ENCODE measurements around the gene CBX8.

Gene CBX8

DNA sequence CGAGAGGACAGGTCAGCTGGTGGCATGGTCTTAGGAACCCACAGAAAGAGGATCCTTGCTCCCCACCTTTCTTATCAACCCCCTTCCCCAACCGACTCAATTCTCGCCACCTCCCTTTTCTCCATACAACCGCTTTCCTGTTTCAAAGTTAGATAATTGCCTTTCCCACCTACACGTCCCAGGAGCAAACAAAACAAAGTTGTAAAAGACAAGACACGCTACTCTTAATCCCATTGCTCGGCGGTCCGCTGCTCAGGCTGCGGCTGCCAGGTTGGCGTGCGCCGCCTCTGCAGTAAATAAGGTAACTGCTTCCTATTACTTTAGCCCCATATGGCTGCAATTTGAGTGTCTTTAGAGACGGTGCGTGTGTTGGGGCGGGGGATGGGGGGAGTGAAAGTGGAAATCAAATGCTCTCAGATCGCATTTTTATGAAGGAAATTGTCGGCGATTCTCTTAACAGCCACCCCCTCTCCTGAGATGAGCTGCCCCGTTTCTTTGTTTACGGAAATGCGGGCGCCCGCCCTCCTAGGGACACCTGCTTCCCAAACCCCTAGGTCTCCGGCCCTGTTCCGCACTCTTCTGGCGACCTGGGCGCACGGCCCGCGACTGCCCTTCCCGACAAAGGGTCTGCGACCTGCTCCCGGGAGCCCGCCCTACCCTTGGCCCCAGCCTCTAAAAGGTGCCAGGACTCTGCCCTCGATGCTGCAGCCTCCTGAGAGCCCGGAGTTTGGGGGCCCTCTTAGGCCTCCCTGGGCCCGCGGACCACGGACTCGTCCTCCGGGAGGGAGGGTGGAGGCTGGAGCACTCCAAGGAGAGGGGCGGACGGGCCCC lies 3.7 kb upstream of the CBX8 start:
- peaks cover 8% of the 10 kb centered on the region for H3K9me3 ChIP-seq (ENCODE audit: control insufficient read depth, low read length)
- no peak overlapping the region for H3K27ac ChIP-seq (ENCODE audit: low read length, poor library complexity, severe bottlenecking)
- H3K9ac ChIP-seq (ENCODE audit: low read length) = no peak overlapping the region
- H2BK12ac ChIP-seq (ENCODE audit: low read length in 2 of 2) = no peak overlapping the region
- no peak overlapping the region for H3K18ac ChIP-seq (ENCODE audit: low read depth in 1 of 2, low read length in 2 of 2)
- H3K4ac ChIP-seq (ENCODE audit: low read depth in 1 of 2, low read length in 2 of 2) = no peak overlapping the region
- no peak overlapping the region for H3K23ac ChIP-seq (ENCODE audit: low read length in 2 of 2)
- no peak overlapping the region for H2BK15ac ChIP-seq (ENCODE audit: low read depth, poor library complexity, severe bottlenecking)
- H3K14ac ChIP-seq (ENCODE audit: low read length in 2 of 2) = no peak overlapping the region
- H2AFZ ChIP-seq (ENCODE audit: low read depth, low read length) = no peak overlapping the region
- peaks cover 0 to 3% of the 10 kb centered on the region in 2 experiments for H3K36me3 ChIP-seq (ENCODE audit: control insufficient read depth in 1 of 2, insufficient read depth in 2 of 2, low read depth in 1 of 2, low read length in 2 of 2)
- H3K4me2 ChIP-seq (ENCODE audit: low read length, poor library complexity, severe bottlenecking) = peak overlapping the region; percentile 54
- peaks cover 45% of the 10 kb centered on the region for H3K4me1 ChIP-seq (ENCODE audit: control insufficient read depth, insufficient read depth, low read depth, low read length)
- H3K27me3 ChIP-seq (ENCODE audit: control insufficient read depth in 1 of 2, insufficient read depth in 1 of 2, low read length in 2 of 2) = peaks cover 76 to 79% of the 10 kb centered on the region in 2 experiments
- H4K8ac ChIP-seq (ENCODE audit: low read length) = no peak overlapping the region
- no peaks in the 10 kb centered on the region for H3K79me1 ChIP-seq (replicated peaks; ENCODE audit: low read length, poor library complexity, severe bottlenecking)
- WGBS = 1% methylated on average over 41 of the region's 44 CpGs
- H2AK5ac ChIP-seq (ENCODE audit: low read length, severe bottlenecking) = no peak overlapping the region
- H4K91ac ChIP-seq (ENCODE audit: low read length) = no peak overlapping the region
- DNase-seq = peak; percentile 62
- H2BK5ac ChIP-seq (ENCODE audit: low read depth, low read length, poor library complexity, severe bottlenecking) = no peak overlapping the region
- peak overlapping the region; percentile 64 for H2BK120ac ChIP-seq (ENCODE audit: low read depth, low read length)
- peak overlapping the region in 1 of 2 experiments; percentile 8 for H3K4me3 ChIP-seq (ENCODE audit: insufficient read depth in 1 of 2, low read depth in 1 of 2, low read length in 2 of 2)

DNA sequence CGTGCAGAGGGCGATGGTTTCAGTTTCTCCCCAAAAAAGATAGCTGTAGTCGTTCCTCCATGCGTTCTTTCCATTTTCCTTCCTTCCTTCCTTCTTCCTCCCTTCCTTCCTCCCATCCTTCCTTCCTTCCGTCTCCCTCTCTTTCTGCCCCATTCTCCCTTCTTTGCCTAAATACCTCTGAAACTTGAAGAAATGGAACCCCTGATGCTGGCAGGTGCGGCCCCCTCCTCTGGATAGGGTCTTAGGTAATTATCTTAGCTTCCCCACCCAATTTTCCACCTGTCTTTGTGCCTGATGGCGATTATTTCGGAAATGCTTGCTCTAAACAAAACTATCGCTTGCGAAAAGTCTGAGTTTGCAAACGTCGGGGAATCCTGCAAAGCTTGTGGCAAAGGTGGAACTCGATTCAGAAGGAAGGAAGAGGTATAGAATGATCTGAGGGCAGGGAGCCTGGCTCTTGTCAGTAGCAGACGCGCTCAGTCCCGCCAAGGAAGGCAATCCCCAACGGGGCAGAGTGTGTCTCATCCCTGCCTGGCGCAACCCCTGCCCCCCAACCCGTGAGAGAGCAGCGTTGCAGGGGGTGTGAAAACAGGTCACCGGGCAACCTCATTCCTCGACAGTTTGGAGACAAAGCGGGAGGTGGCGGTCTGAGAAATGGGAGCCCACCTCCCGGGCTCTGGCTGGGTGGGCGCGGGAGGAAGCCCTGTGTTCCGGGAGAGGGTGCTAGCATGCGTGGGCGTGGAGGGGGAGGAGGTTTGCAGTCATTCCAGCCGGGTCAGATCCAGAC lies 2.9 kb upstream of the CBX8 start:
- Histone ChIP-seq H4K91ac (ENCODE audit: low read length) (no peak overlapping the region), H2AFZ (ENCODE audit: low read depth, low read length) (no peak overlapping the region), H3K18ac (ENCODE audit: low read depth in 1 of 2, low read length in 2 of 2) (no peak overlapping the region), H2BK15ac (ENCODE audit: low read depth, poor library complexity, severe bottlenecking) (no peak overlapping the region), H3K4me3 (ENCODE audit: insufficient read depth in 1 of 2, low read depth in 1 of 2, low read length in 2 of 2) (no peak overlapping the region), H2BK12ac (ENCODE audit: low read length in 2 of 2) (no peak overlapping the region), H2BK120ac (ENCODE audit: low read depth, low read length) (no peak overlapping the region), H3K23ac (ENCODE audit: low read length in 2 of 2) (peak overlapping the region in 1 of 2 experiments; percentile 54), H3K36me3 (ENCODE audit: control insufficient read depth in 1 of 2, insufficient read depth in 2 of 2, low read depth in 1 of 2, low read length in 2 of 2) (peaks cover 0 to 11% of the 10 kb centered on the region in 2 experiments), H3K4ac (ENCODE audit: low read depth in 1 of 2, low read length in 2 of 2) (no peak overlapping the region), H3K27me3 (ENCODE audit: control insufficient read depth in 1 of 2, insufficient read depth in 1 of 2, low read length in 2 of 2) (peaks cover 67 to 71% of the 10 kb centered on the region in 2 experiments), H2AK5ac (ENCODE audit: low read length, severe bottlenecking) (no peak overlapping the region), H3K79me1 (replicated peaks; ENCODE audit: low read length, poor library complexity, severe bottlenecking) (peaks cover 6% of the 10 kb centered on the region), H3K27ac (ENCODE audit: low read length, poor library complexity, severe bottlenecking) (no peak overlapping the region), H3K4me1 (ENCODE audit: control insufficient read depth, insufficient read depth, low read depth, low read length) (peaks cover 50% of the 10 kb centered on the region), H3K9ac (ENCODE audit: low read length) (no peak overlapping the region), H2BK5ac (ENCODE audit: low read depth, low read length, poor library complexity, severe bottlenecking) (no peak overlapping the region), H3K9me3 (ENCODE audit: control insufficient read depth, low read length) (peaks cover 8% of the 10 kb centered on the region), H3K4me2 (ENCODE audit: low read length, poor library complexity, severe bottlenecking) (no peak overlapping the region), H4K8ac (ENCODE audit: low read length) (no peak overlapping the region), H3K14ac (ENCODE audit: low read length in 2 of 2) (no peak overlapping the region)
- 10% methylated on average over 28 of the region's 31 CpGs for WGBS
- no peak for DNase-seq

DNA sequence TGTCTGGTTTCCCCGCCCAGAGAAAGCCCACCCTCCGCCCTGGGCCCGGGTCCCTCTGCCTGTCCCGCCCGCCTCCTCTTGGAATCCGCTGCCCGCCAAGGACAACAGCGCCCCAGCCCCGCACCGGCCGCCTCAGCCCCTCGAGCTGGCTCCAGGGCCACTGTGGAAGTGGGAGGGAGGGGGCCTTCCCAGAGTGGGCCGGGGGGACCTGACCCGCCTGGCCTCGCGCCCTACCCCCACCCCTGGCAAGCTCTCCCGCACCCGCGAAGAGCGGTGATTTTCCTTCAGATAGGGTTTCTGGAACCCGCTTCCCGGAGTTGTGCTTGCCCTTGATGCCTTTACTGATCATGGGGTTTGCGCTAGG lies 2.3 kb upstream of the CBX8 start:
- no peak overlapping the region for H2BK12ac ChIP-seq (ENCODE audit: low read length in 2 of 2)
- no peak overlapping the region for H2BK120ac ChIP-seq (ENCODE audit: low read depth, low read length)
- peaks cover 11% of the 10 kb centered on the region for H3K79me1 ChIP-seq (replicated peaks; ENCODE audit: low read length, poor library complexity, severe bottlenecking)
- no peak overlapping the region for H2AK5ac ChIP-seq (ENCODE audit: low read length, severe bottlenecking)
- peaks cover 62 to 65% of the 10 kb centered on the region in 2 experiments for H3K27me3 ChIP-seq (ENCODE audit: control insufficient read depth in 1 of 2, insufficient read depth in 1 of 2, low read length in 2 of 2)
- no peak overlapping the region for H3K4ac ChIP-seq (ENCODE audit: low read depth in 1 of 2, low read length in 2 of 2)
- no peak overlapping the region for H2BK5ac ChIP-seq (ENCODE audit: low read depth, low read length, poor library complexity, severe bottlenecking)
- H3K18ac ChIP-seq (ENCODE audit: low read depth in 1 of 2, low read length in 2 of 2) = no peak overlapping the region
- H3K4me1 ChIP-seq (ENCODE audit: control insufficient read depth, insufficient read depth, low read depth, low read length) = peaks cover 52% of the 10 kb centered on the region
- no peak overlapping the region for H2BK15ac ChIP-seq (ENCODE audit: low read depth, poor library complexity, severe bottlenecking)
- no peak for DNase-seq
- no peak overlapping the region for H3K4me2 ChIP-seq (ENCODE audit: low read length, poor library complexity, severe bottlenecking)
- no peak overlapping the region for H3K14ac ChIP-seq (ENCODE audit: low read length in 2 of 2)
- H3K36me3 ChIP-seq (ENCODE audit: control insufficient read depth in 1 of 2, insufficient read depth in 2 of 2, low read depth in 1 of 2, low read length in 2 of 2) = peaks cover 0 to 14% of the 10 kb centered on the region in 2 experiments
- no peak overlapping the region for H2AFZ ChIP-seq (ENCODE audit: low read depth, low read length)
- no peak overlapping the region for H4K8ac ChIP-seq (ENCODE audit: low read length)
- H3K23ac ChIP-seq (ENCODE audit: low read length in 2 of 2) = no peak overlapping the region
- no peak overlapping the region for H3K4me3 ChIP-seq (ENCODE audit: insufficient read depth in 1 of 2, low read depth in 1 of 2, low read length in 2 of 2)
- H4K91ac ChIP-seq (ENCODE audit: low read length) = no peak overlapping the region
- peaks cover 8% of the 10 kb centered on the region for H3K9me3 ChIP-seq (ENCODE audit: control insufficient read depth, low read length)
- no peak overlapping the region for H3K9ac ChIP-seq (ENCODE audit: low read length)
- H3K27ac ChIP-seq (ENCODE audit: low read length, poor library complexity, severe bottlenecking) = no peak overlapping the region
- WGBS = 8% methylated on average over 22 of the region's 23 CpGs

Data from mesenchymal stem cell (in vitro differentiated cells and primary cell).